Activated CD4-positive, CD25-positive, alpha-beta regulatory T cell treated with anti-CD3 and anti-CD28 coated beads, Interleukin-2, amount 50 U/mL, for 72 hours (primary cell): ENCODE measurements around the gene PTP4A2.

ENCODE experiments used
- DNase-seq: peaks from one replicate; pipeline ENCODE4 v3.0.0; 2021

Gene PTP4A2

GRCh38 chr1:31938184-31938975 is at the start of gene PTP4A2:
Gene PTP4A2, minus strand, starts transcription at chr1:31938368. Its CDS starts 19,303 bp downstream, at chr1:31919065.
- peak; percentile 88 for DNase-seq

GRCh38 chr1:31987135-31987619 is 49.0 kb upstream of the PTP4A2 start:
- DNase-seq, result no peak

GRCh38 chr1:31985430-31985829 is 47.3 kb upstream of the PTP4A2 start:
- no peak for DNase-seq

GRCh38 chr1:31984419-31985347 is 46.5 kb upstream of the PTP4A2 start:
- no peak for DNase-seq

- DNase-seq, result no peak
Observed at GRCh38 chr1:31981972-31982371, 43.8 kb upstream of the PTP4A2 start.

GRCh38 chr1:31981456-31981839 is 43.3 kb upstream of the PTP4A2 start:
- DNase-seq, result no peak

- no peak for DNase-seq
Observed at GRCh38 chr1:31980835-31981455, 42.8 kb upstream of the PTP4A2 start.

GRCh38 chr1:31978843-31979400 is 40.8 kb upstream of the PTP4A2 start:
- DNase-seq, result no peak

- no peak for DNase-seq
Observed at GRCh38 chr1:31977385-31978131, 39.4 kb upstream of the PTP4A2 start.

- DNase-seq, result no peak
Observed at GRCh38 chr1:31976401-31976800, 38.2 kb upstream of the PTP4A2 start.

- DNase-seq, result no peak
Observed at GRCh38 chr1:31970873-31971272, 32.7 kb upstream of the PTP4A2 start.

GRCh38 chr1:31961536-31961935 is 23.4 kb upstream of the PTP4A2 start:
- no peak for DNase-seq

GRCh38 chr1:31959521-31960340 is 21.6 kb upstream of the PTP4A2 start:
- DNase-seq, result no peak

GRCh38 chr1:31957701-31958674 is 19.8 kb upstream of the PTP4A2 start:
- DNase-seq, result no peak

GRCh38 chr1:31955917-31956736 is 18.0 kb upstream of the PTP4A2 start:
- peak; percentile 62 for DNase-seq

GRCh38 chr1:31954607-31955283 is 16.6 kb upstream of the PTP4A2 start:
- DNase-seq, result no peak

- no peak for DNase-seq
Observed at GRCh38 chr1:31952825-31953220, 14.7 kb upstream of the PTP4A2 start.

GRCh38 chr1:31951276-31951675 is 13.1 kb upstream of the PTP4A2 start:
- no peak for DNase-seq
